HG03558 (cell line): ENCODE results near the gene TRMT10A.
"Not testable (repeated sequence)": the region's sequence is repeated elsewhere in the genome, so short reads cannot be mapped to it uniquely, and the experiment has no call there.

Experiments used
- ATAC-seq: cut with Tn5 transposase; IDR thresholded peaks from one replicate; pipeline ENCODE4 v1.9.1; 2021; ENCODE audit warnings: moderate number of reproducible peaks; ENCODE audit not compliant: unreplicated experiment; ENCODE audit errors: extremely low read depth

TRMT10A gene

GRCh38 chr4:99571883-99572282 lies 8.0 kb upstream of the TRMT10A start:
- no peak for ATAC-seq

- no peak for ATAC-seq
Measured at GRCh38 chr4:99564921-99565320, 1.1 kb upstream of the TRMT10A start.

GRCh38 chr4:99552872-99553271 lies 11.0 kb downstream of the TRMT10A start:
- ATAC-seq: no peak

- ATAC-seq: no peak
Measured at GRCh38 chr4:99540277-99540939, 23.4 kb downstream of the TRMT10A start.

- no peak for ATAC-seq
Measured at GRCh38 chr4:99537674-99538073, 26.2 kb downstream of the TRMT10A start.

- no peak for ATAC-seq
Measured at GRCh38 chr4:99536848-99537247, 27.0 kb downstream of the TRMT10A start.

GRCh38 chr4:99536271-99536670 lies 27.6 kb downstream of the TRMT10A start:
- ATAC-seq: no peak

- ATAC-seq: not testable (repeated sequence)
Measured at GRCh38 chr4:99534699-99535098, 29.1 kb downstream of the TRMT10A start.

GRCh38 chr4:99529956-99530355 lies 33.9 kb downstream of the TRMT10A start:
- ATAC-seq: no peak

- no peak for ATAC-seq
Measured at GRCh38 chr4:99529228-99529627, 34.6 kb downstream of the TRMT10A start.

- no peak for ATAC-seq
Measured at GRCh38 chr4:99518601-99519295, 45.1 kb downstream of the TRMT10A start.

- ATAC-seq: no peak
Measured at GRCh38 chr4:99510721-99511120, 53.1 kb downstream of the TRMT10A start, which contains the start of gene C4orf17. Gene C4orf17, plus strand, starts transcription at chr4:99511021. Its CDS starts 2,061 bp downstream, at chr4:99513082.

GRCh38 chr4:99507762-99508161 lies 56.1 kb downstream of the TRMT10A start:
- ATAC-seq: no peak

GRCh38 chr4:99507349-99507748 lies 56.5 kb downstream of the TRMT10A start:
- no peak for ATAC-seq

- no peak for ATAC-seq
Measured at GRCh38 chr4:99506781-99507180, 57.1 kb downstream of the TRMT10A start.

GRCh38 chr4:99504804-99505502 lies 58.9 kb downstream of the TRMT10A start:
- ATAC-seq: no peak
